Stimulated activated CD4-positive, alpha-beta T cell treated with anti-CD3 and anti-CD28 coated beads, TNF-alpha, amount 100 ng/mL, for 4 hours (primary cell): Measurements from ENCODE around the gene ELP4.

Experiments
- DNase-seq, 3 experiments: peaks; one replicate each; pipeline ENCODE4 v3.0.0-alpha.2; 2020; ENCODE audit warnings: low read depth in 3 of 3

The ELP4 gene

DNA sequence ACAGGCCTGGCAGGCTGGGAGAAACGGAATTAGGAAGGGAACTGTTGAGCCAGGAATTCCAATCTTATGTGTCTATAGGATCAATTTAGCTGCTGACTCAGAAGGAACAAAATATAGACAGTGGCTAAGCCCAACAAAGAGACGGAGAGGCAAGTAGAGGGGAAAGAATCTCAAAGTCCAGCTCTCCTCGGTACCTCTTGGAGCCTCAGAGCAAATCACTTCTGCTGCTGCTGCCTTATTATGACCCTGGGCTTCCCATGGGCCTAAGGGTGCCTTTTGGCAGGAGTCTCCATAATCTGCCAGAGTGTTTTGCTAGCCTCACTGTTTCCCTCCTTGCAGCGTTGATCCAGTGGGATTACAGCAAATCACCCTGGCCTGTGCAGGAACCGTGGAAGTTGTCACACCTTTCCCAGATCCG, 269.8 kb downstream of the ELP4 start:
- no peak for DNase-seq

DNA sequence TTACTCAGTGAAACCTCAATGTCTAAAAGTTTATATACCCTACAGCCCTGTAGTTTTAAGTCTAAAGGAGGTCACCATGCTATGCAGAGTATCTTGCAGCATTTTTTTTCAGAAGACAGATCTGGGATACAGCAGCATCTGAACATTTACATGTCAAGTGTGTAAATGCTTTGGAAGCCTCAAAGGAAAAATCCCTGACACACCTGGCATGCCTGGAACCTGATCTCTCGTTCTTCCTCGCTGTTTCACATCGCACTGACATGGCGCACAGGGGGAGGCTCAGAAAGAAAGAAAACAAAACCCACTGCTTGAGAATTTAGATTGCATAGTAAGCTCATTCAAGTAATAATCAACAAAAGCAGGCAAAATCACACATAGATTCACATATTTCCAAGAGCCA, 270.5 kb downstream of the ELP4 start:
- no peak for DNase-seq

DNA sequence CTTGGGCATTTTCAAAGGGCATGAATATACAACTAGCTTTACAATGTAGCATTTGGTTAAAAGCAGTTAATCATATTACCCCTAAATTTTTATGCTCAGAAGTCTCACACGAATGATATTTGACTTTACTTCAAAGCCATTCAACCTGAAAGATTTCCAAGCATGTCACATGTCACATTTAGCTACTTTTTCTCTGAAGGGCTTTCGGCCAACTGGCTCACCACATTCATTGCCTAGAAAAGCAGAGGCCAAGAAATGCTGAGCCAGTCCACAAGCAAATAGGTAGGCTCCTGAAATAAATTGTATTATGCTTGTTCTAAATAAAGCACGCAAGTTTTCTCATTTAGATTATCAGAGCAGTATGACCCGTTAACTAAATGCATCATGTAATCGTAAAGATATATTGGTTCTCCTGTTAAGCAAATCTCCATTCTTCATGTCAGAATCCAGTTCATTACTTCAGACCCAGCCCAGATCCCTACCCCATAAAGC, 271.0 kb downstream of the ELP4 start:
- DNase-seq: no peak

DNA sequence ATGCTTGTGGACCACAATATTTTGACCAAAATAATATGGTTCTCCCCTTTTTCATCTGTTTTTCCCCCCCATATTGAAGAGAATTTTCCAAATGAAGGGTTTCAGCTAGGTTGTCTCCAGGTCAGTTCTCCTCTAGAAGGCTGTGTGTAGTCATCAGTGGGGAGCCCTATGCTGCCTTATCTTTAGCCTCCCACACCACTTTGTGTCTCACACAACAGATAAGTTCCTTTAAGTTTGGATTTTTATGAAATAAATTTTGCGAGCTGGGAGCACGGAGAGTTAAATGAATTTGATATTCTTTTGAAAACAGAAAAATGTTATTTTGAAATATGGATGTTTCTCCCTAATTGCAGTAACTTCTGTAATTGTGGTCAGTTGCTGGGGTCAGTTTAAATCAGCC, 272.7 kb downstream of the ELP4 start:
- DNase-seq: no peak

DNA sequence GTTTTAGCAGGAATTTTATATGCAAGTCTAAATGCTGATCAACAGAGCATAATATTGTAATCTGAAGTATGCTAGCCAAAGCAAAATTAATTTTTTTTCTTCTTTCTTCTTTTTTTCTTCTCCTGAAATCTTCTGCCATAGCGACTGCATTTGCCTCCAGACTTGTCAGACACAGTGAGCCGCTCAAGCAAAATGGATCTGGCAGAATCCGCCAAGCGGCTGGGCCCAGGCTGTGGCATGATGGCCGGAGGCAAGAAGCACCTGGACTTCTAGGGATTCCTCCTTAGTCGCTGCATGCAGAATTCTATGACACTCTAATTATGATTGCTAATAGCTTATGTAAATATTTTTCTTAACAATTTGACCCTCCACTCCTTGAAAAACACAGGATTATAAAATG, 273.7 kb downstream of the ELP4 start:
- no peak for DNase-seq

DNA sequence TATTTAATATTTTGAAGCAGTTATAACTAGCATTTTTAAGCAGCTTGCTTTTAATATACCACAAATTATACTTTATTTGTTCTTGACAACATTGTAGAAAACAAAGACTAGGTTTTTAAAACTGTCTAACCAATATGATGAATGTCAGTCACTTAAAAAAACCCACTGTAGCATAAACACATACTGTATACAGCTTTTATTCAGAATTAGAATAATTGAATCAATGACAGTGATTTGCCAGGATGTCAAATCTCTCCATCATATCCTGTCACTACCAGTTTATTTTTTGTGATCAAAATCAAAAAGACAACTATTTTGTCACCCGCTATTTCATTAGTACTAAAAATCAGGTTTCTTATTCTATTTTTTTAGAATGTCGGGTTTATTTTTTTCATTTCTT, 275.0 kb downstream of the ELP4 start:
- no peak for DNase-seq

DNA sequence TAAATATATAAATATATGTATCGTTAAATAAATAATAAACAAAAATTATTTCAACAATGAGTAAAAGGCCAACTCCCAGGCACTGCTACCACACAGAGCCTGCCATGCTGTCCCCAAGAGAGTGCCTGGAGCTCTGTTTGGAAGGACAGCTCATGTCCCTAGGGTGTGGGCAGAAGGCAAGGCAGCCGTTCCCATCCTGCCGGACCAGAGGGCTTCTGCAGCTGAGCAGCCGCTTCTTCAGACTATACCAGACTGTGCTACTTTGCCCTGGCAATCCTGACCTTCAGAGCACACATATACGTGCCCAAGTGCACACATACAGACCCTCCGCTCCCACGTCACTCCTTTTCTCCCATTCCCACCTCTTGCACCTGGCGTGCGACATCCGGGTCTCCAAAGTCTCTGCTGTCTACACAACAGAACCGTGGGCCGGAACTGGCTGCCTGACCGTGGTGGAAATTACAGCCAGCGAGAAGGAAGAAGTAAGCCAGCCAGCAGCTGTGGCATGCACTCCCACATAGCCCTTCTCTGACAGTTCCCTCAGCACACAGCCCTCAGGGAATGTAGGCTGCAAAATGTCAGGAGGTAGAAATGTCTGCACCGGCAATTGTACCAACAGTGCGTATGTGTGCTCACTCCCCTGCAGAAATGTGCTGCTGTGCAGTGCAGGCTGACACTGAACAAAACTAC, 277.6 kb downstream of the ELP4 start:
- no peak for DNase-seq

DNA sequence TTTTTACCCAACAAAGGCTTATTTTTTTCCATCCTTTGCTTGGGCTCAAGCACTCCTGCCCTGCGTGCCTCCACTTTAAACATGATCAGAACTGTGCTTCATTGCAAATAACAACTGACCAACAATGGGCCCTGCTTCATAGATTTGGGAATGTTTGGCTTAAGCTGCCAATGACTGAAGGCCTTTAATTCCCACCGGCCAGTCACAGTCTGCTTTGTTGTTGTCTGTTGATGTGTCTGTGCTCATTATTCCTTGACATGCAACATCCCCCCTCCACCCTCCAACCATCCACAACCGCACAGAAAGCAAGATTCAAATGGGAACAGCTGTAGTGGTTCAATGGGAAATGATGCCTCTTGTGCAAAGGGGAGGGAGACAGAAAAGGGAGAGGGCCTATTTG, 278.5 kb downstream of the ELP4 start:
- DNase-seq: no peak

DNA sequence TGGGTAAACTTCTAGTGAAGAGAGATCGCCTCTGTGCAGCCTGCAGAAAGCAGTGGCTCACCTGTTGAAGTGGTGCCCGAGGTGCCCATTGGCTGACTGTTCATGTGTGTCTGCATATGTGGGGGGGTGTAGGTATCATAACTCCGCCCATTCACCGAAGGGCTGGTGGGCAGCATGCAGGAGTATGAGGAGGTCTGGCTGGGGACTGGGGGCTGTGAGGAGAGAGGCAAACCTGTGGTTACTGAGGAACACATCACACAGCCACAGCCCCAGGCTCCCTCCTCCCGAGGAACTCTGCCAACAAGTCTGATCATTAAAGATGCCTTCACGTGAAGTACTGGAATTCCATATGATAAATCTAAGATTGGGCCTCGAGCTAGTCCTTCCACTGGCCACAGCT, 281.1 kb downstream of the ELP4 start:
- no peak for DNase-seq

DNA sequence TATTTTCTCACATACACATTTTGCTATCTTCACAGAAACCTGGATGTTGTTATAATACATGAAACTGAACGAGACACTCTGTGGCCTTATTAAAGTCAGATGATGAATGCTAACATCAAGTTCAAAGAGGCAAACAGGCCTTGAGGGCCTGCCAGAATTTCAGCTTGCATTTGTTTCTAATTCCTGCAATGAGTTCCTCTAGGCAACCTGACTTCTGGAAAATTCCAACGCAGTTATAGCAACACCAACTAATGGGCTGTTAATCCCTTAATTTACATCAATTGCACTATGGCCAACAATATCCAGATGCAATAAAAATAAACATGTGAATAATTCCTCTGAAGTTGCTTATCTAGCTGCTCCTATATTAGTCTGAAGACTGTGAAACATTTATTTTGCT, 282.5 kb downstream of the ELP4 start:
- no peak for DNase-seq

DNA sequence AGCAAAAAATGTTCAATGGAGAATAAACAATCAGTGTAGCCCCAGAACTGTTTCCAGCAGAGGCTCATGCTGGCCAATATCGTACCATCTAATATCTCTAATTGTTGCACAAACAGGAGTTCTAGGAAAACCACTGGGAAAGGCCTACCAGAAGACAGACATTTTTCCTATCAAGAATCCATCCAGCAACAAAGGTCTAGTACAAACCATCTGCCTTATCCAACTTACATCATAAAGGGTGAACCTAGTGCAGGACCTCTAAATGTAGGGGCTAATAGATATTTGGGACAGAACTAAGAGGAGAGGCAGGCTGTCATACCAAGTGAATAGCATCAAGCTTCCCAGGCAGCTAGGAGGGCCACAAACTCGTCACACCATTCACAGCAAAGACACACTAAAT, 282.9 kb downstream of the ELP4 start:
- no peak for DNase-seq

DNA sequence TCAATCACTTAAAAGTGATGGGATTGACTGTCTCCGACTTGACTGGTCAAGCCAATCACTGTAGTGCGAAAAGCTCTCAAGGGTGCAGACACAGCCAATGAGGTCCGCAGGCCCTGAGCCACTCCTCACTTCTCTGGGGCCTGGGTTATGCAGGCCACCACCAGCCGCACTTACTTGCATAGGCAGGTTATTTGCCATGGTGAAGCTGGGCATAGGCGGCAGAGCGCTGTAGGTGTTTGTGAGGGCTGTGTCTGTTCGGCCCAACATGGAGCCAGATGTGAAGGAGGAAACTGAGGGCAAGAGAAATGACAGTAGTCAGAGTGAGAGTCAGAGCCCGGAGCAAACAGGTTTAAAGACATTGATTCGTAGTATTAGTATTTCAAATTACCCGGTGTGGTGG, 283.7 kb downstream of the ELP4 start:
- no peak for DNase-seq

DNA sequence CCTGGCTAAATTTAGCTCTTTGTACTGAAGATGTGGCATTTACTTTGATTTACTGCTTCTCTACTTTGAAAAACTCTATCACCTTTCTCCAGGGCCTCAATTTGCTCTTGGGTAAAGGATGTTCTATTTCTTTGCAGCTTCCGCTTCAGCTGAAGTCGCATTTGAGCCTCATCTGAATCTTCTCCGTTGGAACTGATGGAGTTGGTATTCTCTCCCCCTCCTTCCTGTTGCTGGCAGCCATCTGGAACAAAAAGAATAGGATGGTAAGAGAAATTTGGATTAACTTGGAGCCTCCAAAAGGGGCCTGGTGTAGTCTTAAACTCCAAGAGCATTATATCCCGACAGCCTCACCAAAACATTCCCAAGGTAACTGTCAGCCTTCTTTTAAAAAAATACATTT, 285.0 kb downstream of the ELP4 start:
- no peak for DNase-seq

DNA sequence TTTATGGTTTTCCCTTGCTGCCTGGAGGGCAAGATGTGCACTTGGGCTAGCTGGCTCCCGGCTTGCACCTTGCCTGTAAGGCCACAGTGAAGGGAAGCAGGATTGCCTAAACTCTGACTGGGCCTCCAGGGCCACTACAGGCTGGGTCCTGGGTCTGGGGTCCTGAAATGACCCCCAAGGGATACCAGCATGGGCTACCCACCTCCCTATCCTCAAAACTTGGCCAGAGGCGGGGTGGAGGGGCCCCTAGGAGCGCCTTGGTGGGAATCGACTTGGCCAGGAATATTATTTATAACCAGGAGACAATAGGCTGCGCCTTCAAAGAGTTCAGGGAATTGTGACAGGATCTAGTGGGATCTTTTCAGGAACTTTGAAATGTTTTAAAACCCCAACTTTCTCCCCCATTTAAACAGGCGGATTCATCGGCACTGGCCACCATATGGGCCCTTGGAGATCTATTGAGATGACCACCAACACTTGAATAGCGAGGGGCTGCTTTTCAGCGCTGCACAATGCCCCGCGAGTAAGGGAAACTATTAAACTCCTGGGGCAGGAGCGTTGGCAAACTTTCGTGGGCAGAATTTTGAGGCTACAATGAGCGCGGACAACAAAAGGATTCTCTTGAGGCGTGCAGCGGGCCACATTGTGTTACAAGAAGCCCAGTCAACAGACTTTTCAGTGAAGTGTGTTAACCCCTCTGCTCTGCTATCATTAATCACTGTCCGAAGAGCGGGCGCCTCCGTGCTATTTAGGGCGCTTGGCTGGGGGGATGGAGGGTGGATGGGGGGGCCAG, 286.3 kb downstream of the ELP4 start:
- DNase-seq: no peak

DNA sequence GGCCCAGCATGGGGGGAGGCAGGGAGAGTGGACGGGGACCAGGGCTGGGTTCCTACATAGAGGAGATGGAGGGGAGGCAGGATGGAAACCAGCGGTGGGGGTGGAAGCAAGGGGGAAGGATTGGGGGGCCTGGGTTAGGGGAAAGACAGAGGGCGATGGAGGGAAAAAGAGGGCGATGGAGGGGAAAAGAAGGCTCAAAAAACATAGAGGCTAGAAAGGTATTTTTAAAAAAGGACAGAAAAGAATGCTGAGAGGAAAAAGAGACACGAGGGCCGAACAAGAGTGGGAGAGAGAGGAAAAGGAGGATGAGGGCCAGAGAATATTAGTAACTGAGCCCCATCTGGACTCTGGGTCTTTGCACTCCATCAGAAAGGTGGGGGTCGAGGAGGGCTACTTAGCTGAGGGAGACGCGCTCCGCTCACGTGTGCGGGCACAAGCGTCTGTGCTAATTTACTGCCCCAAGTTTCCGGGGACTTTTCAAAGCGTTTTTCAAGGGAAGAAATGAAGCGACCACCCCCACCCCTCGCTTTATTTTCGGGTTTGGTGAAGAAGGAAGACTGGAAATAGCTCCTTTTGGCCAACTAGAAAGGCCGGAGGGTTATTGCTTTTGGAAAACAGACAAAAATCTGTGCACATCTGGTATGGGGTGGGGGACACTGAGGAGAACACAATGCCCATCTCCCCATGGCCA, 287.1 kb downstream of the ELP4 start:
- no peak for DNase-seq

DNA sequence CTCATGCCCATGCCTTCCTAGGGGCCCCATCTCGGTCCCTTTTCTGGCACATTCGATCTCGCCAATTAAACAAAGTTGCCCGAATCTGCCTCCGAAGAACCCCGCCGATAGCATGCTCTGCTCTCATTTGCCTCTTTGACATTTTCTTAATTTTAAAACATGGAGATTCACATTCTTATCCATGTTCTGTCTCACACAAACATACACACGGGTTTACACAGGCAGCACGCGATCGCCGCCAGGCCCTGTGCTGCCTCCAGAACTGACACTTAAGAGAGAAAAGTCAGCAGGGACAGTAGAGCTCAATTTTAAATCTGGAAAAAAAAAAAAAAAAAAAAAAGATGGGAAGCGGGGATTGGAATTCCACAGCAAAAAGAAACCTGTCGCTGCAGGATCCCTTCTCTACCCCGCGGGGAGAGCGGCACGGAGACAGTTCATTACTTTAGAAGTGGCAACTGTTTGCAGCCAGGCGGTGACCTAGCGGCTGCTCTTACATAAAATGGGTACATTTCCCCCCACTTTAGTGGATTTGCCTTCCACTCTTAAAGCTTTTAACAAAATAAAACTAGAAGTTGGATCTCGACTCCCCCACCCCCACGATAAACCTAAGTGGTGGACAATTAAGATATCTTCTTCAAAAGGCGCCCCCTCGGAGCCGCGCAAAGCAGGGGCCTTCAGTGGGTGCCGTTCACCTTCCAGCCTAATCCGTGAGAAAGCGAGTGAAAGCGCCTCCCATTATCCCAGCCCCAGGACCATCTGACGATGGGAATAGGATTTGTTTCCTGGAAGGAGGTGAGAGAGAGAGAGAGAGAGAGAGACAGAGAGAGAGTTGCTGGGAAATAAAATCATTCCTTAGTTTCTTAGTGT, 287.9 kb downstream of the ELP4 start:
- DNase-seq: no peak

DNA sequence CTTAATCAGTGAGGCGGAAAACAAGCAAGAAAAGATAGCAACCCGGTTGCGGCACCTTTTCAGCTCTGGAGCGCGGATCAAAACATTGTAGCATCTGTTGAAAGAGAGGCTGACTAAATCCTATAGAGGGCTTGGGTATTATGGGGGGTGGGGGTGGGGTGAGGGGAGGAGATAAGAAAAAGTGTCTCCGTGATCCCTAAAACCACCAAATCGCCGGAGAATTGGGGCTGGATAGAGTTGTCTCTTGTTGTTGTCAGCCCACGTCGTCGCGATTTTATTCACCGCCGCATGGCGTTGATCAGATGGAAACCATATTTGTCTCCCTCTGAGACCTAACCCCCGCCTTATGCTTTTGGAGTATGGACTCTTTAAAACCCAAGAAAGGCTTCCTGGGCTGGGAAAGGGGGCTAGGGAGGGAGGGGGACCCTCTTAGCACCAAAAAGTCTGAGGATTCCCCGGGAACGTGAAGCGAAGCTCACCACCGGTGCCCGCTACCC, 288.5 kb downstream of the ELP4 start:
- no peak for DNase-seq

DNA sequence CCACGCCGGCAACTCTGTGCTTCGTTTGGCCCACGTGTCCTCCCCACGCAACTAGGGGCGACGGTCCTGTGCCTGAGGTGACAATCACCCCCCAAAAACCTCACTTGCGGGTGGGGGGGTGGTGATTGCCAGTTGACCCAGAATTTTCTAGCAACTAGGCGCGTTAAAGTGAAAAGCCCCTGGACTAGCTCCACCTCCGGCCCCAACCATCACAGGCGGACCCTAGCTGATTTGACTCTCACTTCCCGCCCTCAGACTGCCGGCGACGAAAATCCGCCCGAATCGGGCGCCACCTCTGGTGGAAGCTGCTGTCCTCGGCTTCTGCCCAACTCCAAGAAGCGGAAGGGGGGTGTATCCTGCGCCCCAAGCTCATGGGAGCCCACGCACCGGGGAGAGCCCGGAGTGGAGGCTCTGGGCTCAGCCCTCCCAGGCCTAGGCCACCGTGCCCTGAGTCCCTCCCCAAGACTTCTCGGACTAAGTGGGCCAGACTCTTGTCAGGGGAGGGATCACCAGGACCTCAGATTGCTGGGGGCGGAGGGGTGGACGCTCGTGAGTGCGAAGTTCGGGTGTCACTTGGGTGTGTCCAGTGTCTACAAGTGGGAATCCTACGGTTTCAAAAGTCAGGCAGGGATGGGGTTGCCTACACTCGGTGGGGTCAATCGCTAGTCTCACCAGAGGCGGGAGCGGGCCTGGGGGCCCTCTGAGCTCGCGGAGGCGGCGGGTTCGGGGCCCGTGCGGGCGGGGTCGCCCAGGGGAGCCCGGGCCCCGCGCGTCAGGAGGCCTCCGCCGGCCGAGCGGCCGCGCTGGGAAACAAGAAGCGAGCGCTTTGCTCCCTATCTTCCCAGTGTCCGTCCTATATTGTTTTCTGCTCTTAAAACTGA, 289.2 kb downstream of the ELP4 start:
- no peak for DNase-seq

DNA sequence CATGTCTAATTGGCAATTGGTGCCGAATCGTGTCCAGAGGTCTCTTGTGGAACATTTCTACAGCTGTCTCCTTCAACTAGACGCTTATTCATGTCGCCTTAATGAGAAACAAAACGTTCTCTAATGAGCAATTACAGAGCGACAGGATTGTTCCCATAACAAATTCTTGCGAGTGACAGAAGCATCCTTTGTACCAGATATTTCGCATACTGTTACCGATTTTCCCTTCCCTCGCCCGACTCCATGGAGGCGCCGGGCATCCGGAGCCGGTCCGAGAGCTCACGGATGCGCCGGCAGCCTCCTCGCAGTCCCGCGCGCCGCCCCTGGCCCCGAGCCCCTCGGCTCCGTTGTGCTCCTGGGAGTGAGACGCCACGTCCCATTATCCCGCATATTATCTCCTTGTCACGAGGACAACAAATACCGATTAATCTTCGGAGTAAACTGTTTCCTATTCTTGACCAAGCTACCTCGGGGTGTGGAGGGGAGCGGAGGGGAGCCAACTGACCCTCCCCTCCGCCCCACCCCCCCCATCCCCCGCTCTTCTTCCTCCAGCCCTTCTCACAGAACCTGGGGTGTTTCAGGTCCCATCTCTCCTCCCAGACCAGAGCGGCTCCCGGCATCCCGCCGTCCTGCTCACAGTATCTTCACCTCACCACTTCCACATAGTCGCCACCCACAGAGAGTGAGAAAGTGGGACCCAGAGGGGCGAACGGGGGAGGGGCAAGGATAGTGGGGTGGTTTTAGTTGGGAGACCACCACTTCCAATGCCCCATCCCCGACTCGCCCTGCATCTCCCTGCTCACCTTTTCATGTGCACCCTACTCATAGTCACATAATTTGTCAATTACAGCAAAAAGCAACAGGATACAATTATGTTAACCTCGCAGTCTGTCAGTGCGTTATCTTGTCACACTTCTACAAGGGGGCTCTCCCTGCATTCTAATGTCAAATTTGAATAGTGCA, 290.1 kb downstream of the ELP4 start:
- no peak for DNase-seq
